ENCODE measurements around the gene ACSBG1.

ACSBG1 gene, protein sequence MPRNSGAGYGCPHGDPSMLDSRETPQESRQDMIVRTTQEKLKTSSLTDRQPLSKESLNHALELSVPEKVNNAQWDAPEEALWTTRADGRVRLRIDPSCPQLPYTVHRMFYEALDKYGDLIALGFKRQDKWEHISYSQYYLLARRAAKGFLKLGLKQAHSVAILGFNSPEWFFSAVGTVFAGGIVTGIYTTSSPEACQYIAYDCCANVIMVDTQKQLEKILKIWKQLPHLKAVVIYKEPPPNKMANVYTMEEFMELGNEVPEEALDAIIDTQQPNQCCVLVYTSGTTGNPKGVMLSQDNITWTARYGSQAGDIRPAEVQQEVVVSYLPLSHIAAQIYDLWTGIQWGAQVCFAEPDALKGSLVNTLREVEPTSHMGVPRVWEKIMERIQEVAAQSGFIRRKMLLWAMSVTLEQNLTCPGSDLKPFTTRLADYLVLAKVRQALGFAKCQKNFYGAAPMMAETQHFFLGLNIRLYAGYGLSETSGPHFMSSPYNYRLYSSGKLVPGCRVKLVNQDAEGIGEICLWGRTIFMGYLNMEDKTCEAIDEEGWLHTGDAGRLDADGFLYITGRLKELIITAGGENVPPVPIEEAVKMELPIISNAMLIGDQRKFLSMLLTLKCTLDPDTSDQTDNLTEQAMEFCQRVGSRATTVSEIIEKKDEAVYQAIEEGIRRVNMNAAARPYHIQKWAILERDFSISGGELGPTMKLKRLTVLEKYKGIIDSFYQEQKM
- long read RNA-seq, partial matches to known transcripts: 0 of 1 reads
- long read RNA-seq, other reads (novel, unspliced or antisense): 1 of 1 reads

DNA sequence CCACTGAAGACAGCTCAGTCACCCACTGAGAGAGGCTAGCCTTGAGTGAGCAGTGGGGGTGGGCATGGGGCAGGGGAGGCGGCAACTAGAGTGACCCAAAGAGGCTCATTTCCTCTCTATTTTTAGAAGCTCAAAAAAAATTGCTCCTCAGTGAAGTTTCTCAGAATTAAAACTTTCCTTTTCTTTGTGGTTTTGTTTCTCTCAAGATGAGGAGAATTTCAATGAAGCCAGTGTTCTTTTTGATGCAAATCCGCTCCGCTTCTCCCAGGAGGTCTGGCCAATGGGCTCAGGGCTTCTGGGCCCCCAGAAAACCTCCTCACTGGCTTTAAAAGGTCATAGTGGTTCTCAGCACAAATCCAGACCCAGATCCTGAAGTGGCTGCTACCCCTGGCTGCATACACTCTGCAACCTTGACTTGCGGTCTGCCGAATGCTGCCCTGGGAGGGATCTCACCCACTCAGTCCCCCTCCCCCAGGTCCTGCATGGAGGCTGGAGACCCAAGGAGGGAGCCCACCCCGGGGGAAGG lies at the start of gene ACSBG1:
ACSBG1 (minus strand) TSS at position 51 of the 526 bp plus-strand sequence. CDS start 64 bp downstream, outside the sequence.
- no peak within 1 kb of the TSS for H3K27ac ChIP-seq (replicated peaks)
- H3K27me3 ChIP-seq (ENCODE audit: insufficient read depth, poor library complexity, severe bottlenecking): no peaks in the 10 kb centered on the region
- TF ChIP-seq, protein P1, sequence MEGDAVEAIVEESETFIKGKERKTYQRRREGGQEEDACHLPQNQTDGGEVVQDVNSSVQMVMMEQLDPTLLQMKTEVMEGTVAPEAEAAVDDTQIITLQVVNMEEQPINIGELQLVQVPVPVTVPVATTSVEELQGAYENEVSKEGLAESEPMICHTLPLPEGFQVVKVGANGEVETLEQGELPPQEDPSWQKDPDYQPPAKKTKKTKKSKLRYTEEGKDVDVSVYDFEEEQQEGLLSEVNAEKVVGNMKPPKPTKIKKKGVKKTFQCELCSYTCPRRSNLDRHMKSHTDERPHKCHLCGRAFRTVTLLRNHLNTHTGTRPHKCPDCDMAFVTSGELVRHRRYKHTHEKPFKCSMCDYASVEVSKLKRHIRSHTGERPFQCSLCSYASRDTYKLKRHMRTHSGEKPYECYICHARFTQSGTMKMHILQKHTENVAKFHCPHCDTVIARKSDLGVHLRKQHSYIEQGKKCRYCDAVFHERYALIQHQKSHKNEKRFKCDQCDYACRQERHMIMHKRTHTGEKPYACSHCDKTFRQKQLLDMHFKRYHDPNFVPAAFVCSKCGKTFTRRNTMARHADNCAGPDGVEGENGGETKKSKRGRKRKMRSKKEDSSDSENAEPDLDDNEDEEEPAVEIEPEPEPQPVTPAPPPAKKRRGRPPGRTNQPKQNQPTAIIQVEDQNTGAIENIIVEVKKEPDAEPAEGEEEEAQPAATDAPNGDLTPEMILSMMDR (IDR thresholded peaks at IDR 0.05; ENCODE audit: insufficient read depth, low read length): no peak
- TF ChIP-seq, protein P2, sequence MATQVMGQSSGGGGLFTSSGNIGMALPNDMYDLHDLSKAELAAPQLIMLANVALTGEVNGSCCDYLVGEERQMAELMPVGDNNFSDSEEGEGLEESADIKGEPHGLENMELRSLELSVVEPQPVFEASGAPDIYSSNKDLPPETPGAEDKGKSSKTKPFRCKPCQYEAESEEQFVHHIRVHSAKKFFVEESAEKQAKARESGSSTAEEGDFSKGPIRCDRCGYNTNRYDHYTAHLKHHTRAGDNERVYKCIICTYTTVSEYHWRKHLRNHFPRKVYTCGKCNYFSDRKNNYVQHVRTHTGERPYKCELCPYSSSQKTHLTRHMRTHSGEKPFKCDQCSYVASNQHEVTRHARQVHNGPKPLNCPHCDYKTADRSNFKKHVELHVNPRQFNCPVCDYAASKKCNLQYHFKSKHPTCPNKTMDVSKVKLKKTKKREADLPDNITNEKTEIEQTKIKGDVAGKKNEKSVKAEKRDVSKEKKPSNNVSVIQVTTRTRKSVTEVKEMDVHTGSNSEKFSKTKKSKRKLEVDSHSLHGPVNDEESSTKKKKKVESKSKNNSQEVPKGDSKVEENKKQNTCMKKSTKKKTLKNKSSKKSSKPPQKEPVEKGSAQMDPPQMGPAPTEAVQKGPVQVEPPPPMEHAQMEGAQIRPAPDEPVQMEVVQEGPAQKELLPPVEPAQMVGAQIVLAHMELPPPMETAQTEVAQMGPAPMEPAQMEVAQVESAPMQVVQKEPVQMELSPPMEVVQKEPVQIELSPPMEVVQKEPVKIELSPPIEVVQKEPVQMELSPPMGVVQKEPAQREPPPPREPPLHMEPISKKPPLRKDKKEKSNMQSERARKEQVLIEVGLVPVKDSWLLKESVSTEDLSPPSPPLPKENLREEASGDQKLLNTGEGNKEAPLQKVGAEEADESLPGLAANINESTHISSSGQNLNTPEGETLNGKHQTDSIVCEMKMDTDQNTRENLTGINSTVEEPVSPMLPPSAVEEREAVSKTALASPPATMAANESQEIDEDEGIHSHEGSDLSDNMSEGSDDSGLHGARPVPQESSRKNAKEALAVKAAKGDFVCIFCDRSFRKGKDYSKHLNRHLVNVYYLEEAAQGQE (IDR thresholded peaks at IDR 0.05; ENCODE audit: insufficient replicate concordance, low read depth): no peak
- no peak for TF ChIP-seq GABPA (IDR thresholded peaks at IDR 0.05; ENCODE audit: low read depth)
- DNase-seq (ENCODE audit: low read depth in 1 of 2, low spot score in 1 of 2): no peak
- H3K4me3 ChIP-seq (replicated peaks; ENCODE audit: insufficient read depth, low read length): no peak within 1 kb of the TSS

DNA sequence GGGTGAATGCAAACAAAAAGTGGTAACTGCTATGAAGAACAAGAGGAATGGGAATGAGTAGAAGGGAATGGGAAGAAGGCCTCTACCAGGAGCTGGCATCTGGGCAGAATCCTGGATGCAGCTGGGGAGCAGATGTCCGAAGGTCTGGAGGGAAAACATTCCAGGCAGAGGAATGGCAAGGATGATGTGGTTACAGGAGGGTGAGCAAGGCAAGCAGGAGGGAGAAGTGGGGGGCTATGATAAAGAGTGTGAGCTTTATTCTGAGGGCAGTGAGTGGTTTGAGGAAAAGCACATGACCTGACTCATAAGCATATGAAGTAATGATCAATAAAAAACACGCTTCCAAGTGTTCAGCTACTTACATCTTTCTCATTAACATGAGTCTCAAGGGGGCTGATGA lies 48.0 kb upstream of the ACSBG1 start:
- no peak for DNase-seq (ENCODE audit: low read depth in 1 of 2, low spot score in 1 of 2)
- Histone ChIP-seq H3K27me3 (ENCODE audit: insufficient read depth, poor library complexity, severe bottlenecking) (no peaks in the 10 kb centered on the region), H3K27ac (replicated peaks) (no peak overlapping the region), H3K4me3 (replicated peaks; ENCODE audit: insufficient read depth, low read length) (no peak overlapping the region)
- TF ChIP-seq SPI1 (IDR thresholded peaks at IDR 0.05; ENCODE audit: borderline replicate concordance, low read depth) (no peak), GABPA (IDR thresholded peaks at IDR 0.05; ENCODE audit: low read depth) (no peak), POLR2AphosphoS5 (IDR thresholded peaks at IDR 0.05; ENCODE audit: low read depth) (no peak)
- TF ChIP-seq, protein P1 (IDR thresholded peaks at IDR 0.05; ENCODE audit: insufficient read depth, low read length): no peak
- TF ChIP-seq, protein P2 (IDR thresholded peaks at IDR 0.05; ENCODE audit: insufficient replicate concordance, low read depth): no peak

DNA sequence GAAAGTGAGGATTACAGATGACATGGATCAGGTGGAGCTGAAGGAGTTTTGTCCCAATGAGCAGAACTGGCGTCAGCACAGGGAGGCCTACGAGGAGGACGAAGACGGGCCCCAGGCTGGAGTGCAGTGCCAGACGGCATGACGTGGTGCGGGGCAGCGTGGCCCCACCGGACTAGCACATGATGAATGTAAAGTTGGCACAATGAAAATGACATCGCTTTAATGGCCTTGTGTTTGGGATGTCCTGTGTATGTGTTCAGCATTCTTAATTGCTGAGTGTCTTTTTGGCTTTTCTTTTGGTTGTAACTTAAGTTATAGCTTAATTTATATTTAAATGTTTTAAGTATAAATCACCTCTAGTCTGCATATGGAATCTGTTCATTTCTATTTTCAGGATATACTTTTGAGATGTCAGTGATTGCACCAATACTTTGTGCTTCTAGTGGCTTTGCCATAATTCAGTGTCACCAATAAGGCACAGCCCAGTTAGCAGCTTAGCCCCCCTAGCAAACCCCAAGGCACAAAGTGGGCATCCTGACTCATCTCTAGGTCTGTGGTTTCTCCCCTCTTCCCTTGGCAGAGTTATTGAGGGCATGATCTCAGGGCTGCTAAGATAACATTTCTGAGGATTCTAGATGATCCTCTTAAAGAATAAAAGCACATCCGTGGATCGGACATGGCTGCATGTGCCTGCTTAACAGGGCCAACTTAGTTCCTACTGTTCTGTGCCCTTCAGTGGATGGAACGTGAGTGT lies 46.1 kb upstream of the ACSBG1 start:
- TF ChIP-seq, protein P2 (IDR thresholded peaks at IDR 0.05; ENCODE audit: insufficient replicate concordance, low read depth): no peak
- no peak for TF ChIP-seq SPI1 (IDR thresholded peaks at IDR 0.05; ENCODE audit: borderline replicate concordance, low read depth)
- no peak for TF ChIP-seq GABPA (IDR thresholded peaks at IDR 0.05; ENCODE audit: low read depth)
- TF ChIP-seq, protein P1 (IDR thresholded peaks at IDR 0.05; ENCODE audit: insufficient read depth, low read length): no peak
- no peak for TF ChIP-seq POLR2AphosphoS5 (IDR thresholded peaks at IDR 0.05; ENCODE audit: low read depth)
- H3K4me3 ChIP-seq (replicated peaks; ENCODE audit: insufficient read depth, low read length): no peak overlapping the region
- no peak for DNase-seq (ENCODE audit: low read depth in 1 of 2, low spot score in 1 of 2)
- no peaks in the 10 kb centered on the region for H3K27me3 ChIP-seq (ENCODE audit: insufficient read depth, poor library complexity, severe bottlenecking)
- no peak overlapping the region for H3K27ac ChIP-seq (replicated peaks)

Measured in HL-60 (cell line).